ENCODE measurements around the gene MORF4L1.
"Not testable (repeated sequence)": the region's sequence is repeated elsewhere in the genome, so short reads cannot be mapped to it uniquely, and the experiment has no call there.

MORF4L1 gene, protein sequence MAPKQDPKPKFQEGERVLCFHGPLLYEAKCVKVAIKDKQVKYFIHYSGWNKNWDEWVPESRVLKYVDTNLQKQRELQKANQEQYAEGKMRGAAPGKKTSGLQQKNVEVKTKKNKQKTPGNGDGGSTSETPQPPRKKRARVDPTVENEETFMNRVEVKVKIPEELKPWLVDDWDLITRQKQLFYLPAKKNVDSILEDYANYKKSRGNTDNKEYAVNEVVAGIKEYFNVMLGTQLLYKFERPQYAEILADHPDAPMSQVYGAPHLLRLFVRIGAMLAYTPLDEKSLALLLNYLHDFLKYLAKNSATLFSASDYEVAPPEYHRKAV

DNA sequence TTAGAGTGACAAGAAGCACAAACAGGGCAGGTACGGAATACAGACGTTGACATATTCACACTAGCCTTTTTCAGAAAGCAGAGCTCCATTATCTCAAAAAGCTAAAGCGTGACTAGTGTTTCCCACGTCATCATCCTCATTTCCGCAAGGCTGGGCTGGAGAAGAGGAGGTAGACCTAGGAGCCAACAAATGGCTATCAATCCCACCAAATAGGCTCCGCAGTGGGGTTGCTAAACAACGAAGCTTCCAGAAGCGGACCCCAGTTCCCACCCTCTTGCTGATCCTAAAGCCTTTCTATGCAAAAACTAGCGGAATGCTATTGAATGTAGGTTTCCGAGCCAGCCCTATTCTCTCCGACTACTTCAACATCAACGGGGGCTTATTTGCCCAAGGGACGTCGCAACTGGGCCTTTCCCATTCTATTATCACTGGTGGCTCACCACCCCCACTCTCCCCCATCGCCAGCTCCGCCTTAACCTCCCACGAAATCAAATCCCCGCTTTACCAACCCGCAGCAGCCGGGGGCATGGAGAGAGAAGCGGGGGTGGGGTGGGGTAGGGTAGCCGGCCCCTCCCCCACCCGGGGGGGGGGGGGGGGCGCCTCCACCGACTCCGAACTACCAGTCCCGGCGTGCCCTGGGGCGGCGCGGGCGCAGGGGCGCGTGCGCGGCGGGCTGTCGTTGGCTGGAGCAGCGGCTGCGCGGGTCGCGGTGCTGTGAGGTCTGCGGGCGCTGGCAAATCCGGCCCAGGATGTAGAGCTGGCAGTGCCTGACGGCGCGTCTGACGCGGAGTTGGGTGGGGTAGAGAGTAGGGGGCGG is at the start of gene MORF4L1:
MORF4L1 (plus strand) TSS at position 736 of the 817 bp plus-strand sequence. CDS start 128 bp downstream, outside the sequence.
- peak; percentile 95 for DNase-seq

DNA sequence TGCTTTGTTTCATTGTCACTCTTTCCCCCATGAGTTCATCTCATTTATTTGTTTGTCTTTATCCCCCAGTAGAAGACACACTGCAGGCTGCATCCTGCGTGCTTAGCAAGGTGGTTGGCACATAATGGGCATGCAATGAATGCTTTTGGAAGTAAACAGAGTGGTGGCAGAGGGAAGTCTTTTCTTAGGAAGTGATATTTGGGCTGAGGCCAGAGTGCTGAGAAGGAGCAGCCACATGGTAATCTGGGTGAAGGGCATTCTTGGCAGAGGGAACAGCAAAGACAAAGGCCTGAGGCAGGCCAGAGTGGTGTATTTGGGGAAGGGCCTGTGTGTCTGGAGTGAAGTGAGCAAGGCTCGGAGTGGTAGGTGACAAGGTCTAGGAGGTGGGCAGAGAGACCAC is 43.8 kb upstream of the MORF4L1 start:
- DNase-seq: no peak

DNA sequence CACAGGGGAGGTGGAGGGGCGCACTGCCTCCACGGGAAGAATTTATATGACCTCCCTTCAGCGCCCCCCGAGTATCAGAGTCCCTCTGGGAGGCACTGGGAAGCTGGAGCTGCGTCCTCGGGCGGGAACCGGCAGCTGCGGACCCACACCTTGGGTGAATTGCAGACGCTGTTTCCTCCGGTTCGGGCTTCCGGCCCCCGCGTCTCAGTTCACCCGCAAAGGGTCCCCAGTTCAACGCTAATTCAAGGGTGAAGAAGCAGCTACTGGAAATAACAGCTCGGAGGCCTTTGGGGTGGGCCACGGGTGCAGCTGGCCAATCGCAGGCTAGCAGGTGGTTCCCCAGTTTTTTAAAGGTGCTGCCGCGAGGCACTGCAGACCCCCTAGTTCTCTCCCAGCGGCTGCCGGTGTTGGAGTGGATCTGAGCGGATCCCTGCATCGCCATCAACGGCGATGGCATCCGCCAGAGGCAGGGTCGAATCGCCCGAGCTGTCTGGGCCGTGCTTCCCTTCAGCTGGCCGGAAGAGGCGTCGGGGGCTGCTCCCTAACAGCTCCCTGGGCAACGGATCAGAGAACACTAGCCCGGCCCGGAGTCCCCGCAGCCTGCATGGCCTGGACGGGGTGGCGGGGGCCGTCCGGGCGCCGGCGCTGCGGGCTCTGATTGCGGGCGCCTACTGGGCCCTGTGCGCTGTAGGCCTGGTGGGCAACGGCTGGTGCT is 42.0 kb upstream of the MORF4L1 start:
- no peak for DNase-seq

DNA sequence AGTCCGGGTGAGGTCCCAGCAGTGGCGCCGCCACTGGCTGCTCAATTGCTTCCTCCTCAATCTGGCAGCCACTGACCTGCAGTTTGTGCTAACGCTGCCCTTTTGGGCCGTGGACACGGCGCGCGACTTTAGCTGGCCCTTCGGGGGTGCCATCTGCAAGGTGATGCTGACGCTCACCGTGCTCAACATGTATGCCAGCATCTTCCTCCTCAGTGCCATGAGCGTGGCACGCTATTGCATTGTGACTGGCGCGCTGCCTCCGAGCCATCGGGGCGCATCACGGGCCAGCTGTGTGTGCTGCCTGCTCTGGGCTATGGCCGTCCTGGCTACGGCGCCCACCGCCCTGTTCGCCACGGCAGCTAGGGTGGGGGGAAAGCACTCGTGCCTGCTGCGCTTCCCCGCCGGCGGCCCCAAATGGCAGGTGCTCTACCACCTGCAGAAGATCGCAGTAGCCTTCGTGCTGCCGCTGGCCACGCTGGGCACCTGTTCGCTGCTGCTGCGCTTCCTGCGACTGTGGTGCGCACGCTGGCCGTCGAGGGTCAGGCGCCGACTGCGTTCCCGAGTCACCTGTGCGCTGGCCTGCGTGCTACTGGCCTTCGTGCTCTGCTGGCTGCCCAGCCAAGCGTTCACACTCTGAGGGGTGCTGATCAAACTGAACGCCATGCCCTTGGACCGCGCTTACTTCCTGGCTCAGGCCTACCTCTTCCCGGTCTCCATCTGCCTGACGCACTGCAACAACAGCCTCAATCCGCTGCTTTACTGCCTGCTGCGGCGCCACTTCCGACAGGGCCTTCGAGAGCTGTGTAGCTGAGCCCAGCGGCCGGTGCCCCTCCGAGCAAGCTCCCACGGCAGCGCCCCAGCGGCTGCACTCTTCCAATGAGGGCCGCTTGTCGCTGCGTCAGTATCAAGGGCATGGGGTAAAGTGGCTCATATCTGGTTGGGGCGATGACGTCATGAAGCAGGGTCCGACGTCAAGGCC is 41.2 kb upstream of the MORF4L1 start:
- DNase-seq: no peak

DNA sequence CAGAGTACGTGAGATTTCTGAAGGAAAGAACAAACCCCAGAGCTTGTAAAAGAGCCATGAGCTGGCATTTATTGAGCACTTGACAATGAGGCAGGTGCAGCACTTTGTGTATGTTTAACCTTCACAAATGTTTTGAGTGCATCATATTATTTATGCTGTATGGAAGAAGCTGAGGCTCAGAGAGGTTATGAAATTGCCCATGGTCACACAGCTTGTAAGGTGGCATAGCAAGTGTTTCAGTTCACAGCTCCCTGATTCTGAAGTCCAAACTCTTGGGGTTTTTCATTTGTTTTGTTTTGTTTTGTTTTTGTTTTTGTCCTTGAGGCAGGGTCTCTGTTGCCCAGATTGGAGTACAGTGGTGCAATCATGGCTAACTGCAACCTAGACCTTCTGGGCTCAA is 36.4 kb upstream of the MORF4L1 start:
- no peak for DNase-seq

DNA sequence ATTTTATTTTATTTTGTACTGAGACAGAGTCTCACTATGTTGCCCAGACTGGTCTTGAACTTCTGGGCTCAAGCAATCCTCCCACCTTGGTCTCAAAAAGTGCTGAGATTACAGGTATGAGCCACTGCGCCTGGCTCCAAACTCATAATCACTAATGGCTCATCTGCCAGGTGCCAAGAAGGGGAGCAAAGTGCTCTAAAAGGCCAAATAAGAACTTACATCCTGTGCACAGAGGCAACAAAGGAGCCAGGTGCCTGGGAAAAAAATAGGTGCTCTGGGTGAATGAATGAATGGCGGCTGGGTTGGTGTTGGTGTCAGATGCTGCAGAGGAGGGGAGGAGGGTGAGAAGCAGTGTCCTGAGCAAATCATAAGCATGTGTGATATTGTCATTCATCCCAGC is 35.6 kb upstream of the MORF4L1 start:
- DNase-seq: no peak

DNA sequence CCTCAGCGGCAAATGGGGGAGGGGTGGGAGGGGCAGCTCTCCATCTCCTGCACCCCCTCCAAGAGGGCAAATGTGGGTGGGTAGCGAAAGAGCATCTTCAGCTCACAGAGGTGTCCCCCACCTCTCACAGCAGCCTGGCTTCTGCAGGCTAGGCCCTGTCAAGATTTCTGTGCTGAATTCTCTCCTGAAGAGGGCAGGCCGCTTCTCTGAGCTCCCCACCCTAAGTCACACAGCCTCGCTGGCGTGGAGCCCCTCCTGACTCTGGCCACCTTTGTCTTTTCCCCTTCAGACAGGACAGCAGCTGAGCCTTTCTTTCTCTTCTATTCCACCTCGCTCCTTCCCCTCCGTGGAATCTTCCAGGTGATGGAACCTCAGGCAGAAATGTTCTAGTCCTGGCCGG is 35.1 kb upstream of the MORF4L1 start:
- no peak for DNase-seq

DNA sequence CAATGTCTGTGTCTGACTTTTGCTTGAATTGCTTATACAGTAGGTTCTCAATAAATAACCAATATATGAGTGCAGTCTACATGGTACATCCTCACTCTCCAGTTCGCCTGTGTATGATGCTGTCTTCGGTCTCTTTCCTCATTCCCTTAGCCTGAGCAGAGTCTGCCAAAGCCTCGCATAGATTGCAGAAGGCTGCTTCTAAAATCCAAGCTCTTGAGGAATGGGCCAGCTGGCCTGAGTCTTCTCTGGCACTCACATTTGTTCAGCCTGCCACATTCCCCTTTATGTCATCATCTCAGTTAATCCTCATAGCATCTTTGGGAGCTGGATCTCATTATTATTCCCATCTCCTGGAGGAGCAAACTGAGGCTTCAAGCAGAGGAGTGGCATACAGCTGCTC is 34.2 kb upstream of the MORF4L1 start:
- DNase-seq: no peak

DNA sequence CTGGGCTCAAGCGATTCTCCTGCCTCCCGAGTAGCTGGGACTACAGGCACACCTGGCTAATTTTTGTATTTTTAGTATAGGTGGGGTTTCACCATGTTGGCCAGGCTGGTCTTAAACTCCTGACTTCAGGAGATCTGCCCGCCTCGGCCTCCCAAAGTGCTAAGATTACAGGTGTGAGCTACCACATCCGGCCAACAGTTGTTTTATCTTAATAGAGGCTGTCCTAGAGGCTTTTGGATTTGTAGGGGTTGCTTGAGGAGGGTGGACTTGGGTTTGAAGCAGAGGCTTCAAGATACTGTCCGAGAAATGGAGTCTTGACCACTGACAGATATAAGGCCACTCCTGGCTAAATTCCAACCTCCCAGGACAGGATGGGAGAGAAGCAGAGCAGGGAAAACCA is 33.5 kb upstream of the MORF4L1 start:
- DNase-seq: not testable (repeated sequence)

DNA sequence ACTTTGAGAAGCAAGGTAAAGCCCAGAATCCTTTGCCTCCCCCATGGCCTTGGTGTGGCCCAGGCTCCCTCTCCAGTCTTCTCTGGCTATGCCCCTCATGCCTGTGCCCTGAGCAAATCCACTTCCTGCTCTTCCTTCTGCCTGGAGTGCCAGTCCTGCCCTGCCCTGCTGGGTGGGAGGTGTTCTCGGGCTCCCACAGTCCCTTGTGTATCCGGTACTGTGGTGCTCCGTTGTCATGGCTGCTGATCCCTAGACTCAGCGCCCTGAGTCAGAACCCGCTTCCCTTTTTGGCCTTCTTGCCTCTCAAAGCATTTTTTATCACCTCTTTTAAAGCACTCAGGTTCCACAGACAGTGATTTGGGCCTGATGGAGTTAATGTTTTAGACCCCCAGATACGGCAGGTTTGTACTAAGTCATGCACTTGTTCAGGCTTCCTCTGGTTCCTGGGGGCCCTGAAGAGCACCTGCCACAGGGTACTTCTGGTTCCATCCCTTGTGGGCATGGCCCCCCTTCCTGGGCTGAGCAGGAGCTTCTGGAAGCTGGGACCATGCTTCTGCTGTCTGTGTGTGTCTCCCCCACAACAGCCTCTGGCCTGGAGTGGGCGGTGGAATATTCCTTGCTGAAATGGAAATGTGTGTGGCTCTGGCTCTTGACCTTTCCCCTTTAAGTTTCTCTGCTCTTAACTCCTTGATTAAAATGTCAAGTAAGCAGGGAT is 31.9 kb upstream of the MORF4L1 start:
- no peak for DNase-seq

DNA sequence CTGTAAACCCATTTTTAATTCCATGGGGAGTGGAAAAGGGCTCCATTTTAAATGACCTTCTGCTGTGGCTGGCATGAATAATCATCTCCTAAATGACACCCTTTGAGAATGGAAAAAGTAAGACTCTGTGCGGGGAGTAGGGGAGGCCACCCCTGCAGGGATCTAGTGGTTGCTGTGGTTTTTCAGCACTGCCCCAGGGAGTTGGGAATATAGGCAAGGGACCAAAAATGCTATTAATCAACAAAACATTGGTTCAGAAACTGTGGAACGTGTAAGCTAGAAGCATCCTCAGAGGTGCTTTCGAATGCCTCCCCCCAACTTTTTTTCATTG is 31.3 kb upstream of the MORF4L1 start:
- no peak for DNase-seq

DNA sequence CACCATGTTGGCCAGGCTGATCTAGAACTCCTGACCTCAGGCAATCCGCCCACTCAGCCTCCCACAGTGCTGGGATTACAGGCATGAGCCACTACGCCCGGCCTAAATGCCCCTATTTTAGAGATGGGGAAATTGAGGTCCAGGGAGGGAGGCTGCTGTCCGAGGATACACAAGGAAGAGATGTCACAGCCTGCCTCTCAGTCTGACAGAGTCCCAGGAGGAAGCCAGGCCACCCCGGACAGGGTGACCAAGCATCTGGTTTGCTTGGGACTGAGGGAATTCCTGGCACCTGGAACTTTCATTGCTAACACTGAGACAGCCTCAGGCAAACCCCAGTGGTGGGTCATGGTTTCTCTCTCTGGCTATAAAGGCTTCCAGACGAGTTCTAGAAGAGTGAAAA is 30.8 kb upstream of the MORF4L1 start:
- no peak for DNase-seq

DNA sequence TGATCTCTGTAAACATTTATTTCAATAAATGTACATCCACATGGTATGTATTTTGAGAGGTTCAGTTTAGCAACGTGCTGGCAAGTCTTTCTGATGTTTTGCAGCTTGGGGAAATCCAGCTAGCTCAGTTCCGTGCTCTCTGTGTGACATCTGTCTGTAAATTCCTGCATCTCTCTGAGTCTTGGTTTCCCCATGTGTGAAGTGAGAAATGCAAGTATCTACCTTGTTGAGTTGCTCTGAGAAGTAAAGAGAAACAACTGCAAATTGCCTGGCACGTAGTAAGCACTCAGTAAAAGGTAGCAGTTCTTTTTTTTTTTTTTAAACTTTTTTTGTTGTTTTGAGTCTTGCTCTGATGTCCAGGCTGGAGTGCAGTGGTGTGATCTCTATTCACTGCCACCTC is 30.2 kb upstream of the MORF4L1 start:
- DNase-seq: no peak

DNA sequence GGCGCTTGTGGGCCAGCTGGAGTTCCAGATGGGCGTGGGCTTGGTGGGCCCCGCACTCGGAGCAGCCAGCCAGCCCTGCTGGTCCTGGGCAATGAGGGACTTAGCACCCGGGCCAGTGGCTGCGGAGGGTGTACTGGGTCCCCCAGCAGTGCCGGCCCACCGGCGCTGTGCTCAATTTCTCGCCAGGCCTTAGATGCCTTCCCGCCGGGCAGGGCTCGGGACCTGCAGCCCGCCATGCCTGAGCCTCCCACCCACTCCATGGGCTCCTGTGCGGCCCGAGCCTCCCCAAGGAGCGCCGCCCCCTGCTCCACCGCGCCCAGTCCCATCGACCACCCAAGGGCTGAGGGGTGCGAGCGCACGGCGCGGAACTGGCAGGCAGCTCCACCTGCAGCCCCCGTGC is 25.8 kb upstream of the MORF4L1 start:
- not testable (repeated sequence) for DNase-seq

DNA sequence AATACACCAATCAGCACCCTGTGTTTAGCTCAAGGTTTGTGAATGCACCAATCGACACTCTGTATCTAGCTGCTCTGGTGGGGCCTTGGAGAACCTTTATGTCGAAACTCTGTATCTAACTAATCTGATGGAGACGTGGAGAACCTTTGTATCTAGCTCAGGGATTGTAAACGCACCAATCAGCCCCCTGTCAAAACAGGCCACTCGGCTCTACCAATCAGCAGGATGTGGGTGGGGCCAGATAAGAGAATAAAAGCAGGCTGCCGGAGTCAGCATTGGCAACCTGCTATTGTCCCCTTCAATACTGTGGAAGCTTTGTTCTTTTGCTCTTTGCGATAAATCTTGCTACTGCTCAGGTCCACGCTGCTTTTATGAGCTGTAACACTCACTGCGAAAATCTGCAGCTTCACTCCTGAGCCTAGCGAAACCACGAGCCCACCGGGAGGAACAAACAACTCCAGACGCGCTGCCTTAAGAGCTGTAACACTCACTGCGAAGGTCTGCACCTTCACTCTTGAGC is 25.2 kb upstream of the MORF4L1 start:
- DNase-seq: not testable (repeated sequence)

DNA sequence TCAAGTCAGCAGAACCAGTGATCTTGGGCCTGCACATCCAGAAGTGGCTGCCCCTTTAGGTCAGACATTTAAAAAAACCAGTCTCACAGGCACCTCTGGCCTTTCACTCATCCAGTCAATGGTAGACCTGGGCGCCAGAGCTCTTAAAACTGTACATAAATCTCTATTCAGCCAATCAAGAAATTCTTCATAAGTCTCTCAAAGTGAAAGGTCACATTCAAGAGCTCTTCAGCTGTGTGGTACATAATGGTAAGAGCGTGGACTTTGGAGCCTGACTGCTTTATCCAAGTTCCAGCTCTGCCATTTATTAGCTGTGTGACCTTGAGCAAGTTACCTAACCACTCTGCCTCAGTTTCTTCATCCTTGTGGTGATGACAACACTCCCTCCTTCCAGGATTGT is 22.3 kb upstream of the MORF4L1 start:
- no peak for DNase-seq

DNA sequence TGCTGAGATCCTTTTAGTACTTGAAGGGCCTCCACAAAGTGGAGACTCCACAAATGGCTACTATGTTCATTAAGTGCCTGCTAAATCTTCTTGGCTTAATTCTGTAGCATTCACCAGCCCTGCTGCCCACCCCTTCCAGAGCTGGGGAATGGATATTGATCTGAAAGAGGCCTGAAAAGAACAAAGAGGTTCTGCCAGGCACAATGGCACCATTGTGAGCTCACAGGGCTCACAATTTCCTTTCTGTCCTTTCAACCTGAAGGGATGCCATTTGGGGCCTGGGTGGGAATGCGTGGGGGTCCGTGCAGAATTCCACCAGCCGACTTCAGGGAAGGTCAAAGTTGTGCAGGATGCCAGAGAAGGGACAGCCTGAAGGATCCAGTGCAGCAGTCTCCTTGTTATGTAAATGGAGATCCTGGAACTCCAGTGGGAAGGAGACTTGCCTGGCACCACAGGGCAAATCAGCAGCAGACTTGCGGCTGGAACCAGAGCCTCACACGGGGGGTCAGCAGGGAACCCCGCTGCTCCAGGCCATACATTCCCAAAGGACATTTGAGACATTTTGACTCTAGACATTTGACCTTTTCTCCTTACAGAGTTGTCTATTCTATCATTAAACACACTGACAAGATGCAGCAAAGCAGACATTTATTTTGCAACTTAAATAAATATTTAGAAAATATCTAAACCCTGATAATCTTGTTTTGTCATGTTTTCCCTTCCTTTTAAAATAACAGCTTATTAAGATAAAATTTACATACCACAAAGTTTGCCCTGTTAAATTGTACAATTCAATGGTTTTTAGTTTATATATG is 21.5 kb upstream of the MORF4L1 start:
- DNase-seq: no peak

DNA sequence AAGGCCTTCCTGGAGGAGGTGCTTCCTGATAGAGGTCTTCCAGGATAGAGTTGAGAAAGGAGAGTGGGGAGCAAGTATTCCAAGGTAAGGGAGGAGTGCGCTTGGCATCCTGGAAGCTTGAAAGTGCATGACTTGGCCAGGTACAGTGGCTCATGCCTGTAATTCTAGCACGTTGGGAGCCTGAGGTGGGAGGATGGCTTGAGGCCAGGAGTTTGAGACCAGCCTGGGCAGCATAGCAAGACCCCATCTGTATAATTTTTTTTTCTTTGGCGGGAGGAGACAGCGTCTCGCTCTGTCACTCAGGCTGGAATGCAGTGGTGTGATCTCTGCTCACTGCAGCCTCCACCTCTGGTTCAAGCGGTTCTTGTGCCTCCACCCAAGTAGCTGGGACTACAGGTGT is 19.2 kb upstream of the MORF4L1 start:
- DNase-seq: no peak

DNA sequence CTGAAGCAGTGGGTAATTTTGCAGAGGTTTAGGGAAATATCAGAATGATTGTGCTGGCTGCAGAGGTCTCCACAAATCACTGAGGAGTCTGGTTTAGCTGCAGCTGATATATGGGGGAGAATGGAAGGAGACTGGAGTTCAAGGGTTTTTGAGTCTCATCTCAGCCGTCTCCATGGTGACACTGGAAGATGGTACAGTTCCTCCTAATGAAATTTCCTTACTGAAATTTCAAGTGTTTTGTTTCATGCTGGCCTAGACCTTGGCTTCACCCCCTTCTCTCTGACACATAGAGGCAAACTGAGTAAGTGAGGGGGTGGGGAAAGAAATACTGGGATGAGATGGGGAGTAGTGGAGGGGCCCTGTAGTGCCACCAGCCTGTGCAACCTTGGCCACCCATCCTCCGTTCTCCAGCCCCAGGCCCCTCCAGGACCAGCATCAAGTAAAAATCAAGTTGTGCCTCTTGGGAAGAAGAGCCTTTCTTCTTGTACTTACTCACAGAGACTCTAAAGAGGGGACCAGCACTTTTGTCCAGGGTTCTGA is 17.8 kb upstream of the MORF4L1 start:
- no peak for DNase-seq

DNA sequence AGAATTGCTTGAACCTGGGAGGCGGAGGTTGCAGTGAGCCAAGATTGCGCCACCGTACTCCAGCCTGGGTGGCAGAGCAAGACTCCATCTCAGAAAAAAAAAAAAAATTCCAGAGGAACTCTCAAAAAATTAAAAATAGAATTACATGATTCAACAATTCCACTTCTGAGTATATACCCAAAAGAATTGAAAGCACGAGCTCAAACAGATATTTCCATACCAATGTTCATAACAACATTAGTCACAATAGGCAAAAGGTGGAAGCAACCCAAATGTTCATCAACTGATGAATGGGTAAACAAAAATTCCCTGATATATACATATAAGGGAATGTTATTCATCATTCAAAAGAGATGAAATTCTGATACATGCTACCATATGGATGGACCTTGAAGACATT is 16.9 kb upstream of the MORF4L1 start:
- DNase-seq: no peak
